ENCODE results near the gene BDKRB2. TPM values are rescaled to one million over a fixed set of nuclear protein-coding genes. Genes with fewer than 3 reads are reported as not detected.
A peak's percentile ranks its signal among the peaks of the same experiment; 100 is the strongest.

BDKRB2 gene
- polyA plus RNA-seq, 2 donors = 8.2 to 15.1 TPM

GRCh38 chr14:96245710-96246538 is 41.3 kb downstream of the BDKRB2 start:
- Histone ChIP-seq H3K36me3 (ENCODE audit: control insufficient read depth in 2 of 2, insufficient read depth in 2 of 2, low read length in 1 of 2) (peaks cover 0 to 18% of the 10 kb centered on the region in 2 donors), H3K9me3 (ENCODE audit: control insufficient read depth in 2 of 2, insufficient read depth in 1 of 2, low read depth in 1 of 2, low read length in 1 of 2) (no peaks in the 10 kb centered on the region), H3K4me1 (ENCODE audit: control insufficient read depth in 2 of 2, insufficient read depth in 2 of 2, low read length in 1 of 2) (no peaks in the 10 kb centered on the region), H3K4me3 (ENCODE audit: low read depth in 1 of 2, low read length in 2 of 2) (no peak overlapping the region), H3K27ac (ENCODE audit: low read depth in 2 of 2, low read length in 1 of 2) (peak overlapping the region in 1 of 2 donors; percentile 58), H3K27me3 (ENCODE audit: control insufficient read depth in 1 of 2, insufficient read depth in 2 of 2, low read length in 2 of 2) (no peaks in the 10 kb centered on the region)
- WGBS, 2 donors = 92 to 96% methylated on average over 3 of the region's 3 CpGs

GRCh38 chr14:96246539-96246847 is 41.9 kb downstream of the BDKRB2 start:
- Histone ChIP-seq H3K4me1 (ENCODE audit: control insufficient read depth in 2 of 2, insufficient read depth in 2 of 2, low read length in 1 of 2) (no peaks in the 10 kb centered on the region), H3K4me3 (ENCODE audit: low read depth in 1 of 2, low read length in 2 of 2) (no peak overlapping the region), H3K27me3 (ENCODE audit: control insufficient read depth in 1 of 2, insufficient read depth in 2 of 2, low read length in 2 of 2) (no peaks in the 10 kb centered on the region), H3K9me3 (ENCODE audit: control insufficient read depth in 2 of 2, insufficient read depth in 1 of 2, low read depth in 1 of 2, low read length in 1 of 2) (no peaks in the 10 kb centered on the region), H3K36me3 (ENCODE audit: control insufficient read depth in 2 of 2, insufficient read depth in 2 of 2, low read length in 1 of 2) (peaks cover 0 to 13% of the 10 kb centered on the region in 2 donors), H3K27ac (ENCODE audit: low read depth in 2 of 2, low read length in 1 of 2) (peak overlapping the region in 1 of 2 donors; percentile 58)
- WGBS, 2 donors = 62 to 64% methylated on average over 1 of the region's 1 CpG

GRCh38 chr14:96247031-96247430 is 42.4 kb downstream of the BDKRB2 start:
- no peaks in the 10 kb centered on the region for H3K27me3 ChIP-seq (ENCODE audit: control insufficient read depth in 1 of 2, insufficient read depth in 2 of 2, low read length in 2 of 2)
- peaks cover 0 to 7% of the 10 kb centered on the region in 2 donors for H3K36me3 ChIP-seq (ENCODE audit: control insufficient read depth in 2 of 2, insufficient read depth in 2 of 2, low read length in 1 of 2)
- H3K27ac ChIP-seq (ENCODE audit: low read depth in 2 of 2, low read length in 1 of 2) = no peak overlapping the region
- H3K9me3 ChIP-seq (ENCODE audit: control insufficient read depth in 2 of 2, insufficient read depth in 1 of 2, low read depth in 1 of 2, low read length in 1 of 2) = no peaks in the 10 kb centered on the region
- no peak overlapping the region for H3K4me3 ChIP-seq (ENCODE audit: low read depth in 1 of 2, low read length in 2 of 2)
- 84 to 89% methylated on average over 6 of the region's 6 CpGs for WGBS, 2 donors
- no peaks in the 10 kb centered on the region for H3K4me1 ChIP-seq (ENCODE audit: control insufficient read depth in 2 of 2, insufficient read depth in 2 of 2, low read length in 1 of 2)

GRCh38 chr14:96249029-96249428 is 44.4 kb downstream of the BDKRB2 start:
- Histone ChIP-seq H3K27me3 (ENCODE audit: control insufficient read depth in 1 of 2, insufficient read depth in 2 of 2, low read length in 2 of 2) (no peaks in the 10 kb centered on the region), H3K9me3 (ENCODE audit: control insufficient read depth in 2 of 2, insufficient read depth in 1 of 2, low read depth in 1 of 2, low read length in 1 of 2) (no peaks in the 10 kb centered on the region), H3K4me1 (ENCODE audit: control insufficient read depth in 2 of 2, insufficient read depth in 2 of 2, low read length in 1 of 2) (peaks cover 4 to 5% of the 10 kb centered on the region in 2 donors), H3K27ac (ENCODE audit: low read depth in 2 of 2, low read length in 1 of 2) (no peak overlapping the region), H3K36me3 (ENCODE audit: control insufficient read depth in 2 of 2, insufficient read depth in 2 of 2, low read length in 1 of 2) (no peaks in the 10 kb centered on the region), H3K4me3 (ENCODE audit: low read depth in 1 of 2, low read length in 2 of 2) (no peak overlapping the region)
- WGBS, 2 donors = 71% methylated on average over 5 of the region's 5 CpGs

GRCh38 chr14:96250485-96250884 is 45.8 kb downstream of the BDKRB2 start:
- no peak overlapping the region for H3K27ac ChIP-seq (ENCODE audit: low read depth in 2 of 2, low read length in 1 of 2)
- 77 to 87% methylated on average over 3 of the region's 3 CpGs for WGBS, 2 donors
- no peaks in the 10 kb centered on the region for H3K36me3 ChIP-seq (ENCODE audit: control insufficient read depth in 2 of 2, insufficient read depth in 2 of 2, low read length in 1 of 2)
- no peaks in the 10 kb centered on the region for H3K9me3 ChIP-seq (ENCODE audit: control insufficient read depth in 2 of 2, insufficient read depth in 1 of 2, low read depth in 1 of 2, low read length in 1 of 2)
- no peak overlapping the region for H3K4me3 ChIP-seq (ENCODE audit: low read depth in 1 of 2, low read length in 2 of 2)
- H3K4me1 ChIP-seq (ENCODE audit: control insufficient read depth in 2 of 2, insufficient read depth in 2 of 2, low read length in 1 of 2) = peaks cover 4 to 8% of the 10 kb centered on the region in 2 donors
- H3K27me3 ChIP-seq (ENCODE audit: control insufficient read depth in 1 of 2, insufficient read depth in 2 of 2, low read length in 2 of 2) = no peaks in the 10 kb centered on the region

- H3K27ac ChIP-seq (ENCODE audit: low read depth in 2 of 2, low read length in 1 of 2) = no peak overlapping the region
- H3K4me1 ChIP-seq (ENCODE audit: control insufficient read depth in 2 of 2, insufficient read depth in 2 of 2, low read length in 1 of 2) = peaks cover 4 to 10% of the 10 kb centered on the region in 2 donors
- no peak overlapping the region for H3K4me3 ChIP-seq (ENCODE audit: low read depth in 1 of 2, low read length in 2 of 2)
- WGBS, 2 donors = 69 to 75% methylated on average over 4 of the region's 4 CpGs
- H3K9me3 ChIP-seq (ENCODE audit: control insufficient read depth in 2 of 2, insufficient read depth in 1 of 2, low read depth in 1 of 2, low read length in 1 of 2) = no peaks in the 10 kb centered on the region
- H3K36me3 ChIP-seq (ENCODE audit: control insufficient read depth in 2 of 2, insufficient read depth in 2 of 2, low read length in 1 of 2) = no peaks in the 10 kb centered on the region
- H3K27me3 ChIP-seq (ENCODE audit: control insufficient read depth in 1 of 2, insufficient read depth in 2 of 2, low read length in 2 of 2) = no peaks in the 10 kb centered on the region
Observed at GRCh38 chr14:96251656-96252155, 47.1 kb downstream of the BDKRB2 start.

GRCh38 chr14:96252323-96252998 is 47.8 kb downstream of the BDKRB2 start:
- peaks cover 4 to 10% of the 10 kb centered on the region in 2 donors for H3K4me1 ChIP-seq (ENCODE audit: control insufficient read depth in 2 of 2, insufficient read depth in 2 of 2, low read length in 1 of 2)
- H3K9me3 ChIP-seq (ENCODE audit: control insufficient read depth in 2 of 2, insufficient read depth in 1 of 2, low read depth in 1 of 2, low read length in 1 of 2) = no peaks in the 10 kb centered on the region
- H3K36me3 ChIP-seq (ENCODE audit: control insufficient read depth in 2 of 2, insufficient read depth in 2 of 2, low read length in 1 of 2) = no peaks in the 10 kb centered on the region
- peak overlapping the region in 1 of 2 donors; percentile 33 for H3K27ac ChIP-seq (ENCODE audit: low read depth in 2 of 2, low read length in 1 of 2)
- 92% methylated on average over 19 of the region's 19 CpGs for WGBS, 2 donors
- no peaks in the 10 kb centered on the region for H3K27me3 ChIP-seq (ENCODE audit: control insufficient read depth in 1 of 2, insufficient read depth in 2 of 2, low read length in 2 of 2)
- no peak overlapping the region for H3K4me3 ChIP-seq (ENCODE audit: low read depth in 1 of 2, low read length in 2 of 2)

- Histone ChIP-seq H3K36me3 (ENCODE audit: control insufficient read depth in 2 of 2, insufficient read depth in 2 of 2, low read length in 1 of 2) (no peaks in the 10 kb centered on the region), H3K27me3 (ENCODE audit: control insufficient read depth in 1 of 2, insufficient read depth in 2 of 2, low read length in 2 of 2) (no peaks in the 10 kb centered on the region), H3K9me3 (ENCODE audit: control insufficient read depth in 2 of 2, insufficient read depth in 1 of 2, low read depth in 1 of 2, low read length in 1 of 2) (no peaks in the 10 kb centered on the region), H3K4me1 (ENCODE audit: control insufficient read depth in 2 of 2, insufficient read depth in 2 of 2, low read length in 1 of 2) (peaks cover 4 to 10% of the 10 kb centered on the region in 2 donors), H3K27ac (ENCODE audit: low read depth in 2 of 2, low read length in 1 of 2) (peak overlapping the region; percentile 9 to 33), H3K4me3 (ENCODE audit: low read depth in 1 of 2, low read length in 2 of 2) (no peak overlapping the region)
- WGBS, 2 donors = 44 to 57% methylated on average over 9 of the region's 9 CpGs
Observed at GRCh38 chr14:96252999-96253539, 48.4 kb downstream of the BDKRB2 start.

GRCh38 chr14:96254687-96255086 is 50.0 kb downstream of the BDKRB2 start:
- Histone ChIP-seq H3K36me3 (ENCODE audit: control insufficient read depth in 2 of 2, insufficient read depth in 2 of 2, low read length in 1 of 2) (no peaks in the 10 kb centered on the region), H3K4me3 (ENCODE audit: low read depth in 1 of 2, low read length in 2 of 2) (no peak overlapping the region)
- WGBS, 2 donors = 83 to 85% methylated on average over 11 of the region's 11 CpGs

More at GRCh38 chr14:96254687-96255086, 50.0 kb downstream of the BDKRB2 start:
- Histone ChIP-seq H3K4me1 (ENCODE audit: control insufficient read depth in 2 of 2, insufficient read depth in 2 of 2, low read length in 1 of 2) (peaks cover 4 to 10% of the 10 kb centered on the region in 2 donors), H3K9me3 (ENCODE audit: control insufficient read depth in 2 of 2, insufficient read depth in 1 of 2, low read depth in 1 of 2, low read length in 1 of 2) (no peaks in the 10 kb centered on the region), H3K27me3 (ENCODE audit: control insufficient read depth in 1 of 2, insufficient read depth in 2 of 2, low read length in 2 of 2) (no peaks in the 10 kb centered on the region), H3K27ac (ENCODE audit: low read depth in 2 of 2, low read length in 1 of 2) (no peak overlapping the region)
